Measurements from ENCODE around the gene SPRR2D. TPM values are rescaled to one million over a fixed set of nuclear protein-coding genes. Genes with fewer than 3 reads are reported as not detected.
A peak's percentile ranks its signal among the peaks of the same experiment; 100 is the strongest.
"Not testable (repeated sequence)": the region's sequence is repeated elsewhere in the genome, so short reads cannot be mapped to it uniquely, and the experiment has no call there.

The SPRR2D gene
- polyA plus RNA-seq, 2 donors, result 1,582 to 3,252 TPM

DNA sequence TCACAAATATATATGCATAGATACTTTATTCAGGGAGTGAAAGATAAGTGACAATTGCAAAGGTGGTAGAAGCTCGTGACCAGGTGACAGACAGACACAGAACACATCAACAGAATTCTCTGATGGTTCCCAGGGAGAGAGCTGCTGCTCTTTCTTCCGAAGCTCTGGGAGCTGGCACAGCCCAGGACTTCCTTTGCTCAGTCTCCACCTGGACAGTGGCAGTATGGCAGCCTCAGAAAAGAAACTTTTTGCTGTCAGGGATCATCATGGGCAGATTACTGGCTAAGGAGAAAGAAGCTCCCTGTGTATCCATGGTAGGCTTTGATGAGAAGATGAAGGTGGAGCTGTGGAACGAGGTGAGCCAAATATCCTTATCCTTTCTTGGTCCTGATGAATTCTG is 15.2 kb upstream of the SPRR2D start:
- not testable (repeated sequence) for H3K4me1 ChIP-seq (ENCODE audit: control insufficient read depth in 2 of 2, insufficient read depth in 2 of 2, low read length in 1 of 2); H3K36me3 ChIP-seq (ENCODE audit: control insufficient read depth in 2 of 2, insufficient read depth in 2 of 2, low read length in 1 of 2); H3K27me3 ChIP-seq (ENCODE audit: control insufficient read depth in 1 of 2, insufficient read depth in 2 of 2, low read length in 2 of 2); H3K9me3 ChIP-seq (ENCODE audit: control insufficient read depth in 2 of 2, insufficient read depth in 1 of 2, low read depth in 1 of 2, low read length in 1 of 2)
- 48 to 52% methylated on average over 3 of the region's 3 CpGs for WGBS, 2 donors
- Histone ChIP-seq H3K27ac (ENCODE audit: low read depth in 2 of 2, low read length in 1 of 2) (peak overlapping the region in 1 of 2 donors; percentile 65), H3K4me3 (ENCODE audit: low read depth in 1 of 2, low read length in 2 of 2) (peak overlapping the region; percentile 20 to 47)

- Histone ChIP-seq H3K4me1 (ENCODE audit: control insufficient read depth in 2 of 2, insufficient read depth in 2 of 2, low read length in 1 of 2) (peaks cover 0 to 2% of the 10 kb centered on the region in 2 donors), H3K27ac (ENCODE audit: low read depth in 2 of 2, low read length in 1 of 2) (no peak overlapping the region), H3K27me3 (ENCODE audit: control insufficient read depth in 1 of 2, insufficient read depth in 2 of 2, low read length in 2 of 2) (no peaks in the 10 kb centered on the region), H3K9me3 (ENCODE audit: control insufficient read depth in 2 of 2, insufficient read depth in 1 of 2, low read depth in 1 of 2, low read length in 1 of 2) (no peaks in the 10 kb centered on the region), H3K4me3 (ENCODE audit: low read depth in 1 of 2, low read length in 2 of 2) (no peak overlapping the region), H3K36me3 (ENCODE audit: control insufficient read depth in 2 of 2, insufficient read depth in 2 of 2, low read length in 1 of 2) (no peaks in the 10 kb centered on the region)
- 80 to 84% methylated on average over 2 of the region's 2 CpGs for WGBS, 2 donors
Observed at GRCh38 chr1:153049211-153049610, 8.3 kb upstream of the SPRR2D start.

- no peak overlapping the region for H3K27ac ChIP-seq (ENCODE audit: low read depth in 2 of 2, low read length in 1 of 2)
- H3K36me3 ChIP-seq (ENCODE audit: control insufficient read depth in 2 of 2, insufficient read depth in 2 of 2, low read length in 1 of 2), result no peaks in the 10 kb centered on the region
- H3K4me3 ChIP-seq (ENCODE audit: low read depth in 1 of 2, low read length in 2 of 2), result no peak overlapping the region
- 55 to 61% methylated on average over 1 of the region's 1 CpG for WGBS, 2 donors
- peaks cover 0 to 3% of the 10 kb centered on the region in 2 donors for H3K4me1 ChIP-seq (ENCODE audit: control insufficient read depth in 2 of 2, insufficient read depth in 2 of 2, low read length in 1 of 2)
- no peaks in the 10 kb centered on the region for H3K9me3 ChIP-seq (ENCODE audit: control insufficient read depth in 2 of 2, insufficient read depth in 1 of 2, low read depth in 1 of 2, low read length in 1 of 2)
- H3K27me3 ChIP-seq (ENCODE audit: control insufficient read depth in 1 of 2, insufficient read depth in 2 of 2, low read length in 2 of 2), result no peaks in the 10 kb centered on the region
Observed at GRCh38 chr1:153035211-153035610, 5.7 kb downstream of the SPRR2D start.

GRCh38 chr1:153032677-153033308 is 8.1 kb downstream of the SPRR2D start:
- Histone ChIP-seq H3K27ac (ENCODE audit: low read depth in 2 of 2, low read length in 1 of 2) (peak overlapping the region; percentile 78 to 79), H3K9me3 (ENCODE audit: control insufficient read depth in 2 of 2, insufficient read depth in 1 of 2, low read depth in 1 of 2, low read length in 1 of 2) (peaks cover 0 to 2% of the 10 kb centered on the region in 2 donors), H3K4me3 (ENCODE audit: low read depth in 1 of 2, low read length in 2 of 2) (peak overlapping the region; percentile 21 to 51), H3K27me3 (ENCODE audit: control insufficient read depth in 1 of 2, insufficient read depth in 2 of 2, low read length in 2 of 2) (no peaks in the 10 kb centered on the region), H3K4me1 (ENCODE audit: control insufficient read depth in 2 of 2, insufficient read depth in 2 of 2, low read length in 1 of 2) (peaks cover 0 to 3% of the 10 kb centered on the region in 2 donors), H3K36me3 (ENCODE audit: control insufficient read depth in 2 of 2, insufficient read depth in 2 of 2, low read length in 1 of 2) (no peaks in the 10 kb centered on the region)
- 29 to 32% methylated on average over 3 of the region's 3 CpGs for WGBS, 2 donors

GRCh38 chr1:153032073-153032472 is 8.8 kb downstream of the SPRR2D start:
- Histone ChIP-seq H3K36me3 (ENCODE audit: control insufficient read depth in 2 of 2, insufficient read depth in 2 of 2, low read length in 1 of 2) (no peaks in the 10 kb centered on the region), H3K27me3 (ENCODE audit: control insufficient read depth in 1 of 2, insufficient read depth in 2 of 2, low read length in 2 of 2) (no peaks in the 10 kb centered on the region), H3K4me3 (ENCODE audit: low read depth in 1 of 2, low read length in 2 of 2) (peak overlapping the region; percentile 21 to 51)

GRCh38 chr1:153030895-153031294 is 10.0 kb downstream of the SPRR2D start, which contains the start of gene SPRR1B:
Gene SPRR1B, plus strand, starts transcription at chr1:153031203. Its CDS starts 1,143 bp downstream, at chr1:153032346.
- H3K27ac ChIP-seq (ENCODE audit: low read depth in 2 of 2, low read length in 1 of 2), result peak within 1 kb of the TSS; percentile 56 to 67

More at GRCh38 chr1:153032073-153032472, 8.8 kb downstream of the SPRR2D start:
- peaks cover 0 to 2% of the 10 kb centered on the region in 2 donors for H3K9me3 ChIP-seq (ENCODE audit: control insufficient read depth in 2 of 2, insufficient read depth in 1 of 2, low read depth in 1 of 2, low read length in 1 of 2)
- H3K27ac ChIP-seq (ENCODE audit: low read depth in 2 of 2, low read length in 1 of 2), result peak overlapping the region; percentile 56 to 78
- peaks cover 0 to 3% of the 10 kb centered on the region in 2 donors for H3K4me1 ChIP-seq (ENCODE audit: control insufficient read depth in 2 of 2, insufficient read depth in 2 of 2, low read length in 1 of 2)

DNA sequence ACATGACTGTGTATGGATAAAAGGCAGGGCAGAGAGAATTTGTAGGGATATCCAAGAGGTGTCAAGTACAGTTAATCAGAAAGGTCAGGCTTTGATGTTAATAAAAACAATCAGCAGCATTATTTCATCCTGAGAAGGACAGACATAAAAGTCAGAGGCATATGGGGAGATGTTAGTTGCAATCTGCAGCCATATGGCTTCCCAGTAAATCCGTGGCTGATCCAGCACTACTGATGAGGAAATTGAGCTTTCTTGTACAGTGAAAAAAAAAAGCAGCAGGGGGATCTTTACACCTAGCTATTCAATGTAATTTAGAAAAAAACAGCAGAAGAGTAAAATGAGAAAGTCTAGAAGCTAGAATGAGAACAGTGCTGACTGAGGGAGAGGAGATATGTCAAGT is 12.2 kb downstream of the SPRR2D start:
- no peaks in the 10 kb centered on the region for H3K27me3 ChIP-seq (ENCODE audit: control insufficient read depth in 1 of 2, insufficient read depth in 2 of 2, low read length in 2 of 2)
- H3K27ac ChIP-seq (ENCODE audit: low read depth in 2 of 2, low read length in 1 of 2), result no peak overlapping the region
- no peaks in the 10 kb centered on the region for H3K36me3 ChIP-seq (ENCODE audit: control insufficient read depth in 2 of 2, insufficient read depth in 2 of 2, low read length in 1 of 2)
- H3K4me1 ChIP-seq (ENCODE audit: control insufficient read depth in 2 of 2, insufficient read depth in 2 of 2, low read length in 1 of 2), result peaks cover 0 to 6% of the 10 kb centered on the region in 2 donors
- no peak overlapping the region for H3K4me3 ChIP-seq (ENCODE audit: low read depth in 1 of 2, low read length in 2 of 2)
- WGBS, 2 donors, result 74 to 82% methylated on average over 1 of the region's 1 CpG
- H3K9me3 ChIP-seq (ENCODE audit: control insufficient read depth in 2 of 2, insufficient read depth in 1 of 2, low read depth in 1 of 2, low read length in 1 of 2), result peaks cover 0 to 2% of the 10 kb centered on the region in 2 donors

More at GRCh38 chr1:153030895-153031294, 10.0 kb downstream of the SPRR2D start, which contains the start of gene SPRR1B:
- H3K36me3 ChIP-seq (ENCODE audit: control insufficient read depth in 2 of 2, insufficient read depth in 2 of 2, low read length in 1 of 2), result no peaks in the 10 kb centered on the region
- H3K4me3 ChIP-seq (ENCODE audit: low read depth in 1 of 2, low read length in 2 of 2), result peak within 1 kb of the TSS in 1 of 2 donors; percentile 51
- peaks cover 0 to 3% of the 10 kb centered on the region in 2 donors for H3K4me1 ChIP-seq (ENCODE audit: control insufficient read depth in 2 of 2, insufficient read depth in 2 of 2, low read length in 1 of 2)
- H3K27me3 ChIP-seq (ENCODE audit: control insufficient read depth in 1 of 2, insufficient read depth in 2 of 2, low read length in 2 of 2), result no peaks in the 10 kb centered on the region
- H3K9me3 ChIP-seq (ENCODE audit: control insufficient read depth in 2 of 2, insufficient read depth in 1 of 2, low read depth in 1 of 2, low read length in 1 of 2), result peaks cover 0 to 2% of the 10 kb centered on the region in 2 donors

- no peaks in the 10 kb centered on the region for H3K36me3 ChIP-seq (ENCODE audit: control insufficient read depth in 2 of 2, insufficient read depth in 2 of 2, low read length in 1 of 2)
- H3K9me3 ChIP-seq (ENCODE audit: control insufficient read depth in 2 of 2, insufficient read depth in 1 of 2, low read depth in 1 of 2, low read length in 1 of 2), result peaks cover 0 to 2% of the 10 kb centered on the region in 2 donors
- no peak overlapping the region for H3K4me3 ChIP-seq (ENCODE audit: low read depth in 1 of 2, low read length in 2 of 2)
- H3K4me1 ChIP-seq (ENCODE audit: control insufficient read depth in 2 of 2, insufficient read depth in 2 of 2, low read length in 1 of 2), result peaks cover 0 to 3% of the 10 kb centered on the region in 2 donors
- H3K27ac ChIP-seq (ENCODE audit: low read depth in 2 of 2, low read length in 1 of 2), result no peak overlapping the region
- WGBS, 2 donors, result 54 to 63% methylated on average over 1 of the region's 1 CpG
- H3K27me3 ChIP-seq (ENCODE audit: control insufficient read depth in 1 of 2, insufficient read depth in 2 of 2, low read length in 2 of 2), result no peaks in the 10 kb centered on the region
Observed at GRCh38 chr1:153025797-153026196, 15.1 kb downstream of the SPRR2D start.

DNA sequence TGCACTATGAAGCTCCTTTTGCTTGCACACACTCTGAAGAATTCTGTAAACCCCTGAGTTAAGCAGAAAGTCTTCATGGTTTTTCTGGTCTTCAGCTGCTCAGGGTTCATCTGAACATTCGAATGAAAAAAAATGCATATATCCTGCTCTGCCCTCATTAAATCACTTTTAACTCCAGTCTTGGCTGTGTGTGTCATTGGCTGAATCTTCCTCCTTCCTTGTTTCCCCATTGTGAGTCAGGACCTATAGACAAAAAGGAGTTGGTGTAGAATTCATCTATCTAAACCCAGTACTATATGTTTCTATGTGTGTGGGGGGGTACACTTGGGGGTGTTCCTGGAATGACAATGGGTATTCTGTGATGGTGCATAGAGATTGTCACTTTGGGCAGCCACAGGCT is 16.5 kb downstream of the SPRR2D start:
- Histone ChIP-seq H3K4me3 (ENCODE audit: low read depth in 1 of 2, low read length in 2 of 2) (no peak overlapping the region), H3K27ac (ENCODE audit: low read depth in 2 of 2, low read length in 1 of 2) (no peak overlapping the region), H3K9me3 (ENCODE audit: control insufficient read depth in 2 of 2, insufficient read depth in 1 of 2, low read depth in 1 of 2, low read length in 1 of 2) (peaks cover 0 to 2% of the 10 kb centered on the region in 2 donors), H3K27me3 (ENCODE audit: control insufficient read depth in 1 of 2, insufficient read depth in 2 of 2, low read length in 2 of 2) (no peaks in the 10 kb centered on the region), H3K4me1 (ENCODE audit: control insufficient read depth in 2 of 2, insufficient read depth in 2 of 2, low read length in 1 of 2) (peaks cover 0 to 3% of the 10 kb centered on the region in 2 donors), H3K36me3 (ENCODE audit: control insufficient read depth in 2 of 2, insufficient read depth in 2 of 2, low read length in 1 of 2) (no peaks in the 10 kb centered on the region)
- 69 to 73% methylated on average over 1 of the region's 1 CpG for WGBS, 2 donors

- Histone ChIP-seq H3K4me3 (ENCODE audit: low read depth in 1 of 2, low read length in 2 of 2) (no peak overlapping the region), H3K27ac (ENCODE audit: low read depth in 2 of 2, low read length in 1 of 2) (no peak overlapping the region), H3K27me3 (ENCODE audit: control insufficient read depth in 1 of 2, insufficient read depth in 2 of 2, low read length in 2 of 2) (no peaks in the 10 kb centered on the region), H3K4me1 (ENCODE audit: control insufficient read depth in 2 of 2, insufficient read depth in 2 of 2, low read length in 1 of 2) (peaks cover 0 to 3% of the 10 kb centered on the region in 2 donors), H3K9me3 (ENCODE audit: control insufficient read depth in 2 of 2, insufficient read depth in 1 of 2, low read depth in 1 of 2, low read length in 1 of 2) (peaks cover 0 to 2% of the 10 kb centered on the region in 2 donors), H3K36me3 (ENCODE audit: control insufficient read depth in 2 of 2, insufficient read depth in 2 of 2, low read length in 1 of 2) (peaks cover 0 to 2% of the 10 kb centered on the region in 2 donors)
- WGBS, 2 donors, result 85 to 87% methylated on average over 7 of the region's 7 CpGs
Observed at GRCh38 chr1:153023109-153023508, 17.8 kb downstream of the SPRR2D start.

Measured in esophagus (tissue), 2 donors.